ENCODE measurements around the gene CLCNKB.
"Not testable (repeated sequence)": the region's sequence is repeated elsewhere in the genome, so short reads cannot be mapped to it uniquely, and the experiment has no call there.

CLCNKB gene

DNA sequence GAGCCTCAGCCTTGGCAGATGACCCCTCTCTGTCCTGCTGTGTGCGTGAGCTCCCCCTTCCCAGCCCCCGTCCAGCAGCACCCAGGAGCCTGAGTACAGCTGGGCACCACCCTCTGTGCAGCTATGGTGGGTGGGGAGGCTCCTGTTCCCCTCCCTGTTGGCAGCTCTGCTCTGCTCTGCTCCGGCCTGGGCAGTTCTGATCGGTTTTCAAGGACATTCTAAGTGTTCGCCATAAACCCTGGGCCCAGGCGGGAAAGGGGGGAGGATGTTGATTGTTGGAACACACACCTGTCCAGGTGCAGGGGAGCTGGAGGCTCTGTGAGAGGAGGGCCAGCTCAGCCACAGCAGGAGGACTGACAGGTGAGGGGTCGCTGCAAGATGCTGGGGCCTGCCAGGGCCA is at the start of gene CLCNKB:
Gene CLCNKB, plus strand, starts transcription at position 262 of the 400 bp plus-strand sequence. CDS start 711 bp downstream, outside the sequence.
- DNase-seq (ENCODE audit: low spot score) = no peak

- no peak for DNase-seq (ENCODE audit: low spot score)
Measured at GRCh38 chr1:15994081-15994480, 49.5 kb upstream of the CLCNKB start.

DNA sequence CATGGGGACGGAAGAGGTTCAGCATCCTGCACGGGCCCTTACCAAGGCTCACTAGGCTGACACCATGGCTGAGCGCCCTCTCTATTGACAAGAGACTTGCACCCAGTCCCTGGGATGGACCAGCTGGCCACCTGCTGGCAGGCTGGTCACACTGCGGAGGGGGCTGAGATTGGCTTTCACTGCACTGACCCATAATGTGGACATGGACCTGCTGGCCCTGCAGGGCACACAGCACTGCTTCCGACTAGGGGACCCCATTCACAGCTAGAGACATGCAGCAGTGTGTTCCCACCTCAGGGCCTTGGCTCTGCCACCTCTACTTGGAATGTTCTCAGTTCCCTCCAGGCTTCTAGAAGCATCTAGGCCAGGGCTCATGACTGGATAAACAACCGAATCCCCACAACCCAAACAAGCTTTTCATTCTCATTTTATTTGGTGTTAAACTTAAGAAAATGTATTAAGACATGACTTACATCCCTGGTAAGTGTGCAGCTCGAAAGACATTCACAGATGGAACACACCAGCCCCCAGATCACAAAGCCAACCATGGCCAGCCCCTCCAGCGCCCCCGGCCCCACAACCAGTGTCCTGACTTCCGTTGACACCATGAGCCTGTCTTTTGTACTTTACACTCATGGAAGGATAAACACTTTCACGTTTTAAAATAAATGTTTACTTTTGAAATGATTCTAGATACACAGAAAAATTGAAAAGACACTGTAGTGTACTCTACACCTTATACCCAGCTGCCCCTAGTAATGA is 48.8 kb upstream of the CLCNKB start:
- peak; percentile 31 for DNase-seq (ENCODE audit: low spot score)

DNA sequence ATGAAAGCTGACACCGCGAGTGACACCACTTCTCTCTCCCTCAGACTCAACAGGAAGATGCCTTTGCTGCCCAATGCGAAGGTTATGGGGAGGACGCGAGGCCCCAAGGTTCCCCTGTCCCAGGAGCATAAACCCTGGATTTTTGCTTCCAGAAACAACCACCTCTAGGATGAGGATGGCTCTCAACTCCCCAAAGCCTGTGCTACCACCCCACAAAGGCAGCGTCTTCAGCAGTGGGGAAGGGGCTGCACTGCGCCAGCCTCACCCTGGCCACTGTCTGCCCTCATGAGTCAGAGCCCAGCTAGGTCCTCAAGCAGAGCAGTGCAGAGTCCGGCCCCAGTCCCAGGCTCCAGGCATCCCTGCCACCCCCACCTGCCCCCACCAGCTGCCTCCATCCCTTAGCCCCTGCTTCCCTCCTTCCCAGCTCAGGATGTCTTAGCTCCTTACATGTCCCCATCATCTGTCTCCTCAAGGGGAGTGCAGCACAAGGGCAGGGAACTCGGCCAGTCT is 46.5 kb upstream of the CLCNKB start:
- DNase-seq (ENCODE audit: low spot score) = no peak

DNA sequence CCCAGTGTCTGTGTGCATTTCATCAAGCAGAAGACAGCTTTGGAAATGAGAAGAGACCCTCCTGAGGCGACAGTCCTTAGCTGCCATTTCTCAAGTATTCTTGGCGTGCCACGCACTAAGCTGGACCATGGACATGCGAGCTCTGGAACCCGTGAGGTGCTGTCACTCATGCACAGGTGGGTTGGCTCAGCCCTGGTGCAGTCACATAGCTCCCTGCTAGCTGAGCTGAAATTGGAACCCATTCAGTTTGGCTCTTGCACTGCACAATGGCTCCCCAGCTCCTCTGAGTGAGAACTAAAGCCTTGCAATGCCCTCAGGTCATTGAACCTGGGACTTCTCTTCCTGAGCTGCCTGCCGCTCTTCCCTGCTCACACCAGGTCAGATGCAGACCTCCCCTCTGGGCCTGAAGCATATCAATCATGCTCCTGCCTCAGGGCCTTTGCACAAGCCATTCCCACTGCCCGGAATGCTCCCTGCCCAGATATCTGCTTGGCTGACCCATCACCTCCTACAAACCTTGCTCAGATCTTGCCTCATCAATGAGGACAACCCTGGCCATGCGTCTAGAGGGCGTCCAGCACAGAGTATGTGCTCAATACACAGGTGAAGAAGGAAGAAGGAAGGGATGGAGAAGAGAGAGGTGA is 45.8 kb upstream of the CLCNKB start:
- DNase-seq (ENCODE audit: low spot score) = no peak

DNA sequence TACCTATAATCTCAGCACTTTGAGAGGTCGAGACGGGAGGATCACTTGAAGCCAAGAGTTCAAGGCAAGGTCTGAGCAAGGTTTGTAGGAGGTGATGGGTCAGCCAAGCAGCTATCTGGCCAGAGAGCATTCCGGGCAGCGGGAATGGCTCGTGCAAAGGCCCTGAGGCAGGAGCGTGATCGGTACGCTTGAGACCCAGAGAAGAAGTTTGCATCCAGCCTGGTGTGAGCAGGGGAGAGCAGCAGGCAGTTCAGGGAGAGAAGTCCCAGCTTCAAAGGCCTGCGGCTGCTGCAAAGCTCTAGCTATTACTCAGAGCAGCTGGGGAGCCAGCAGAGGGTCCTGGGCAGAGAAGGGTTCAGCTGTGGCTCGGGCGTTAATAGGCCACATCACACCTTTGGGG is 44.7 kb upstream of the CLCNKB start:
- no peak for DNase-seq (ENCODE audit: low spot score)

GRCh38 chr1:16001274-16001673 is 42.3 kb upstream of the CLCNKB start:
- not testable (repeated sequence) for DNase-seq (ENCODE audit: low spot score)

DNA sequence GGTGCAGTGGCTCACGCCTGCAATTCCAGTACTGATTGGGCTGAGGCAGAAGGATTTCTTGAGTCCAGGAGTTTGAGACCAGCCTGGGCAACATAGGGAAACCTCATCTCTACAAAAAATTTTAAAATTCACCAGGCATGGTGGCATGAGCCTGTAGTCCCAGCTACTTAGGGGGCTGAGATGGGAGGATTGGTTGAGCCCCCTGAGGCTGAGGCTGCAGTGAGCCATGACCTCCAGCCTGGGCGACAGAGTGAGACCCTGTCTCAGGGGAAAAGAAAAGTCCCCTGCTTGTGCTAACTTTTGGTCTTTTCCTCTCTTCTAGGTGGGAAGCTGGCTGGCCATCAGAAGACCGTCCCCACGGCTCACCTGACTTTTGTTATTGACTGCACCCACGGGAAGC is 38.0 kb upstream of the CLCNKB start:
- DNase-seq (ENCODE audit: low spot score) = no peak

- DNase-seq (ENCODE audit: low spot score) = no peak
Measured at GRCh38 chr1:16006010-16006409, 37.6 kb upstream of the CLCNKB start.

GRCh38 chr1:16006552-16007485 is 36.8 kb upstream of the CLCNKB start:
- DNase-seq (ENCODE audit: low spot score) = no peak

DNA sequence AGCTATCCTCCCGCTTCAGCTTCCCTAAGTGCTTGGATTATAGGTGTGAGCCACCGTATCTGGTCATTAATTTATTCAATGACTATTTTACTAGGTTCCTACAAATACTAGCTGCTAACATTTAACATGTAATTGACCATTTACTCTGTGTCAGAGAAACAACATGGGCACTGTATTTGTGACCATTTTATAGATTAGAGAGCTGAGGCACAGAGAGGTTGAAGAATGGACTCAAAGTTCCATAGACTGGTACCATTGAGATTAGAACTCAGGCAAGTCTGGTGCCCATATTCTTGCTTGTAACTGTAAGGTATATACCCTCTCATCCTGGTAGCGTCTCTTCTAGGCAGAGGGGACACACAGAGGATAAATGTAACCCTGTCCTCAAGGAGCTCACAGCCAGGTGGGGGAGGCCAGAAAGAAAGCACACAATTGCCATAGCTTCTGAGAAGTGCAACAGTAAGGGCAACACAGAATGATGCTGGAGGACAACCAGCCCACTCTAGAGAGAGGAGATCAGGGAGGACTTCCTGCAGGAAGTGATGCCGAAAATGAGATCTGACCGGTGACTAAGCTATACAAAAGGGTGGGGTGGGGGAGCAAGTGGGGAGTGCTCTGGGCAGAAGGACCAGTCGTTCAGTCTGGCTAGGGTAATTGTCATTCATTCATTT is 35.8 kb upstream of the CLCNKB start:
- DNase-seq (ENCODE audit: low spot score) = no peak

DNA sequence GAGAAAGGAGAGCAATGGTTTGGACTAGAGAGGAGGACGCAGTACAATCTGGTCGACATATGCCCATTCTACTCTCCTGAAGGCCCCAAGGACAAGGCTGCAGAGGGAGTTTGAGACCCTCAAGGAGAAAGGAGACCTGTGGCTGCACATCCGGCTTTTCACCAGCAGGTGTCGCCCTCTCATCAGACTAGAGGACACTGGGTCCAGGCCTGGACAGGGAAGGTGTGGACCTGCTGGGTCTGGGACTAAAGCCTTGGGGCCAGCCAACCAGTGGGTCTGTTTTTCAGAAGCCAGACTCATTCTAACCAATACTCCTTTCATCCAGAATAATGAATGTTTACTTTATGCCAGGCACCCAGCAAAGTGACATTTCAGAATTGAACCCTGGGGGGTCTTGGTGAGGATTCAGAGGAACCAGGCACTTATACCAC is 34.5 kb upstream of the CLCNKB start:
- peak; percentile 93 for DNase-seq (ENCODE audit: low spot score)

DNA sequence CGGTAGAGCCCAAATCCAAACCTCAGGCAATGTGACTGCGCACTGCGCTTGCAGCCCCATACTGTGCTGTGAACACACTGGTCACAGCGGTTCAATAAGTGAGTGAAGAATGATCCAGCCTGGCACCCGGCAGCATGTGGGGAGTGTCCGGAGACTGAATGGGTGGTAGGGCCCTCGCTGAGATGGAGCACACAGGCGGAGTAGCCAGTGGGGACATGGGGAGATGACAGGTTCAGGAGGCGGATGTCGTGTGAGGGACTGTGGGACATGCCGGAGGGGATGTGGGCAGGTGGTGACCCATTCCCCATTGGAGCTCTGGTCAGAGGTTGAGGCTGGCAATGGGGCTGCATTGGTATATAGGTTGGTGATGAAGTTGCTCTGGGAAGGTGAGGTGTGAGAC is 33.9 kb upstream of the CLCNKB start:
- DNase-seq (ENCODE audit: low spot score) = no peak

DNA sequence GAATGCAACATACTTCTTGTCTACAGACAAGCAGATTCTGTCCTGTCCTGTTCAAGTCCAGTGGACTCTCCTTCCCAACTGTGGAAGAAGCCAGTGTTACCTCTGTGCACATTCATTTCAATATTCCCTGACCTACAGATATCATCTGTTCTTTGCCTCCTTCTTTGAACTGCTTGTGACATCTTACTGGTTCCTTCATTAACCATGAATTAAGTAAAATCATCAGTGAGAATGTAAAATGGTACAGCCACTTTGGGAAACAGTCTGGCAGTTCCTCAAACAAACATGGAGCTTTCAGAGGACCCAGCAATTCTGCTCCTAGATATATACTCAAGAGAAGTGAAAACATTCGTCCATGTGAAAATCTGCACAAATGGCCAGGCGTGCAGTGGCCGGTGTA is 32.7 kb upstream of the CLCNKB start:
- no peak for DNase-seq (ENCODE audit: low spot score)

GRCh38 chr1:16011936-16012589 is 31.5 kb upstream of the CLCNKB start:
- no peak for DNase-seq (ENCODE audit: low spot score)

DNA sequence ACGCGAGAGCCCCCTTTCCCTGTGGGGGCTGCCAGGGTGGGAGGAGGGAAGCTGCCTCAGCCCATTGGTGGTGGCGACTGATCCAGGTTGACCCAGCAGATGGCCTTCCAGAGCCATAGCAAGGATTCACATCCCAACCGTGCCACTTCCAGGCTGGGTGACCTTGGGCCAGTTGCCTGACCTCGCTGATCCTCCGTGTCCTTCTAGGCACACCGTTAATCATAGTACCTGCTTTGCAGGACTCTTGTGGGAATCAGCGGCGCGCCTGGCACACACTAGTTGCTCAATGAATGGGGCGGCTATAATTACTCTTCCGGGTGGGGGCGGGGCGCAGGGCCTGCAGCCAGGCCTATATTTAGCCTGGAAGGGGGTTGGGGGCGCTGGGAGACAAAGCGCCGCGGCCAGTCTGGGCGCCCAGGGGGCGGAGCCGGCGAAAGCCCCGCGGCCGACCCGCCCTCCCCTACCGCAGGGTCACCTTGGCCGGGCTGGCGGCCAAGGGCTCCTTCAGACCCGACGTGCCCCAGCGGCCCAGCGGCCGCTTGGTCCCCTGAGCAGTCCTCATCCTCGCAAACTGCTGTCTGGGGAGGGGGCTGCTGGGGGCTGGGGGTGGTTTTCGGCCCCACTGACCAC is 30.9 kb upstream of the CLCNKB start:
- peak; percentile 39 for DNase-seq (ENCODE audit: low spot score)

GRCh38 chr1:16013220-16013907 is 30.2 kb upstream of the CLCNKB start:
- no peak for DNase-seq (ENCODE audit: low spot score)

GRCh38 chr1:16013908-16014258 is 29.7 kb upstream of the CLCNKB start:
- no peak for DNase-seq (ENCODE audit: low spot score)

GRCh38 chr1:16014509-16015482 is 28.8 kb upstream of the CLCNKB start:
- DNase-seq (ENCODE audit: low spot score) = no peak
